GM21529 (cell line): Measurements from ENCODE around the gene BSN.

ENCODE experiments used
- ATAC-seq: cut with Tn5 transposase; IDR thresholded peaks from one replicate; pipeline ENCODE4 v1.9.1; 2021; ENCODE audit not compliant: unreplicated experiment

Gene BSN

GRCh38 chr3:49626101-49626581, 71.9 kb downstream of the BSN start:
- ATAC-seq = no peak

GRCh38 chr3:49626796-49627195, 72.5 kb downstream of the BSN start:
- ATAC-seq = no peak

- ATAC-seq = no peak
These were observed 73.4 kb downstream of the BSN start for GRCh38 chr3:49627634-49628033.

- no peak for ATAC-seq
These were observed 74.0 kb downstream of the BSN start for GRCh38 chr3:49628249-49628648.

- ATAC-seq = no peak
These were observed 75.2 kb downstream of the BSN start for GRCh38 chr3:49629451-49629850.

- no peak for ATAC-seq
These were observed 75.6 kb downstream of the BSN start for GRCh38 chr3:49629866-49630265.

GRCh38 chr3:49630784-49631183, 76.5 kb downstream of the BSN start:
- no peak for ATAC-seq

- no peak for ATAC-seq
These were observed 80.5 kb downstream of the BSN start for GRCh38 chr3:49634736-49635135.

GRCh38 chr3:49636883-49637609, 82.8 kb downstream of the BSN start:
- no peak for ATAC-seq

GRCh38 chr3:49638445-49638844, 84.2 kb downstream of the BSN start:
- no peak for ATAC-seq

GRCh38 chr3:49639551-49639950, 85.3 kb downstream of the BSN start:
- ATAC-seq = no peak

GRCh38 chr3:49641292-49641691, 87.0 kb downstream of the BSN start:
- no peak for ATAC-seq

GRCh38 chr3:49641921-49642707, 87.8 kb downstream of the BSN start:
- ATAC-seq = no peak

- ATAC-seq = no peak
These were observed 88.5 kb downstream of the BSN start for GRCh38 chr3:49642708-49643145.

- ATAC-seq = no peak
These were observed 90.4 kb downstream of the BSN start for GRCh38 chr3:49644684-49645083.

GRCh38 chr3:49646236-49646635, 92.0 kb downstream of the BSN start:
- no peak for ATAC-seq

- ATAC-seq = no peak
These were observed 93.5 kb downstream of the BSN start for GRCh38 chr3:49647741-49648140.

GRCh38 chr3:49648354-49649019, 94.2 kb downstream of the BSN start:
- ATAC-seq = no peak

- no peak for ATAC-seq
These were observed 95.3 kb downstream of the BSN start for GRCh38 chr3:49649576-49649975.

- no peak for ATAC-seq
These were observed 95.9 kb downstream of the BSN start for GRCh38 chr3:49650177-49650576.

- ATAC-seq = no peak
These were observed 96.4 kb downstream of the BSN start for GRCh38 chr3:49650637-49651036.
